ENCODE results near the gene GTF2F1.

GRCh38 chr19:6359568-6360341 lies 33.2 kb downstream of the GTF2F1 start:
- TF ChIP-seq CTCF (conservative IDR thresholded peaks at IDR 0.05 in 1 of 2, IDR thresholded peaks at IDR 0.05 in 1 of 2; ENCODE audit: low read depth in 1 of 2, low read length in 2 of 2) = no peak
- TF ChIP-seq EZH2 (IDR thresholded peaks at IDR 0.05; ENCODE audit: low read length, missing control alignments) = no peak

Measured in fibroblast of lung (primary cell).